HTR-8/SVneo (cell line): ENCODE data around the gene DDC.

Source experiments
- DNase-seq: peaks from one replicate; pipeline ENCODE4 v3.0.0; 2011; ENCODE audit warnings: low spot score, mixed read lengths; ENCODE audit not compliant: insufficient read length
- FAIRE-seq: peaks from 2 replicates; lab custom pipeline; 2011; peaks lifted over from hg19 to GRCh38; lab: Jason Lieb, UNC

Gene DDC, protein sequence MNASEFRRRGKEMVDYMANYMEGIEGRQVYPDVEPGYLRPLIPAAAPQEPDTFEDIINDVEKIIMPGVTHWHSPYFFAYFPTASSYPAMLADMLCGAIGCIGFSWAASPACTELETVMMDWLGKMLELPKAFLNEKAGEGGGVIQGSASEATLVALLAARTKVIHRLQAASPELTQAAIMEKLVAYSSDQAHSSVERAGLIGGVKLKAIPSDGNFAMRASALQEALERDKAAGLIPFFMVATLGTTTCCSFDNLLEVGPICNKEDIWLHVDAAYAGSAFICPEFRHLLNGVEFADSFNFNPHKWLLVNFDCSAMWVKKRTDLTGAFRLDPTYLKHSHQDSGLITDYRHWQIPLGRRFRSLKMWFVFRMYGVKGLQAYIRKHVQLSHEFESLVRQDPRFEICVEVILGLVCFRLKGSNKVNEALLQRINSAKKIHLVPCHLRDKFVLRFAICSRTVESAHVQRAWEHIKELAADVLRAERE

GRCh38 chr7:50564640-50565558 is at the start of gene DDC:
DDC (minus strand) TSS chr7:50565405; CDS start chr7:50544085, 21,320 bp downstream.
- no peak for DNase-seq
- FAIRE-seq, result no peak

- DNase-seq, result no peak
These were observed 48.3 kb upstream of the DDC start for GRCh38 chr7:50613473-50613872.

DNA sequence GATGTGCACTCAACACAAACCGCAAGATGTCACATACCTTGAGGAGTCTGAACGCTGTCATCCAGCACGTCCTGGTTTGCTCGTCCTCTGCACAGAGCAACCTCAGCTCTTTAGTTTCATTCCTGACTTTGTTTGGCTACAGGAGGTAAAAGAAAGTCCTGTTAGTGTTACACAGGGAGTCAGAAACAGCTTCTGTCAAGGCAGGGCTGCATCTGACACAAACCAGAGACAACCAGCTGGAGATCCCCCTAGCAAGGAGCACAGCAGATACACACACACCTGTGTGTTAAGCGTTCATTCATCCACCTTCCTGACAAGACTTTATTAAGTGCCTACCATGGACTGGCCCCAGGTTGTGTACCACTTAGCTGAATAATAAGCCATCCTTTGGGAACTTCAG is 47.5 kb upstream of the DDC start:
- no peak for DNase-seq
- FAIRE-seq, result no peak

More at GRCh38 chr7:50613473-50613872, 48.3 kb upstream of the DDC start:
- no peak for FAIRE-seq

DNA sequence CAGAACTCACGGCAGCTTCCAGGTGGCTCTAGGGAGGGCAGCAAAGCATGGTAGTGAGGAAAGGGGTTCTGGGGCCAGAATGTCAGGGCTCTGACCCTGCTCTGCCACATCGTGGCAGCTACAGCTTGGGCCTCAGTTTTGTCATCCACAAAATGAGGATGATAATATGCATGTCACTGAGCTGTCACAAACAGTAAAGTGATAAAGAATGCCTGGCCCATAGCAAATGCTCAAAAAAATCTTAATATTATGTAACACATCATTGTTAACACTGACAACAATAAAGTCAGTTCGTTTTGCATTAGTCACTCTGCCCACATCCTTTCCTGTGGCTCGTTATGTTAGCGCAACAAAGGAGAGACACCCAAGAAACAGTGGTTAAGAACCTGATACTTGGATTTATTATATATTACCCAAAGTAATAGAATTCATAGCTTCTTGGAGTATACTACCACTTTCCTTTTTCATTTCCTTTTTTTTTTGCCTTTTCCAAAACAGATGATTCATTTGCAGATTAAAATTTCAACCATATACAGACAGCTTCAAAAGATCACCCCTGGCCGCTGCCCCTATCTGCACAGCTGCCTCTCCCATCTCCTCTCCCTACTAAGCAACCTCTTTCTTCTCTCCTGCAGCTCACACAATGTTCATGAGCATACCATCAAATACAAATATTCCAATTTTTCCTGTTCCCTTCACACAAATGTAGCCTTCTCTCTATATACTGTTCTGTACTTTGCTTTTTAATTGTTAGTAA is 45.5 kb upstream of the DDC start:
- DNase-seq (no peak), FAIRE-seq (no peak)

DNA sequence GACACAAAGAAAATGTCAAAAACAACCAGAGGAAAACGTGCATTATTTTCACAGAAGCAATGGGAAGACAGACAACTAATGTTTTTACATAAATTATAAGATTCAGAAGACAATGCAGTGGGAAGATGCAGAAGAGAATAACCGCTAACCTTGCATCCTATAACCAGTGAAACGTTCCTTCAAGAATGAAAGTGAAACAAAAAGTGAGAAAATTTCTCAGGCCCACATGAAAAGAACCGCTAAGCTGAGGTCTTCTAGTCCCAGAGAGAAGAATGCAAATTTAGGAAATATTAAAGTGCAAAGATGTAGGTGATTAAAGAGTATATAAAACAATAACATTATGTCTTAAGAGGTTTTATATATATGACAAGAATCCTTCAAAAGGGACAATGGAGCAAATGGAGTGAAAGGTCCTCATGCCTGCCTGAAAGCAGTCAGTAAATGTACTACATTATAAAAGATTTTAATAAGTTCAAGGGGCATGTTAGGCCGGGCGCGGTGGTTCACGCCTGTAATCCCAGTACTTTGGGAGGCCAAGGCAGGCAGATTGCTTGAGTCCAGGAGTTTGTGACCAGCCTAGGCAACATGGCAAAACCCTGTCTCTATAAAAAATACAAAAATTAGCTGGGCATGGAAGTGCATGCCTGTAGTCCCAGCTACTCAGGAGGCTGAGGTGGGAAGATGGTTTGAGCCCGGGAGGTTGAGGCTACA is 43.1 kb upstream of the DDC start:
- FAIRE-seq, result no peak

DNA sequence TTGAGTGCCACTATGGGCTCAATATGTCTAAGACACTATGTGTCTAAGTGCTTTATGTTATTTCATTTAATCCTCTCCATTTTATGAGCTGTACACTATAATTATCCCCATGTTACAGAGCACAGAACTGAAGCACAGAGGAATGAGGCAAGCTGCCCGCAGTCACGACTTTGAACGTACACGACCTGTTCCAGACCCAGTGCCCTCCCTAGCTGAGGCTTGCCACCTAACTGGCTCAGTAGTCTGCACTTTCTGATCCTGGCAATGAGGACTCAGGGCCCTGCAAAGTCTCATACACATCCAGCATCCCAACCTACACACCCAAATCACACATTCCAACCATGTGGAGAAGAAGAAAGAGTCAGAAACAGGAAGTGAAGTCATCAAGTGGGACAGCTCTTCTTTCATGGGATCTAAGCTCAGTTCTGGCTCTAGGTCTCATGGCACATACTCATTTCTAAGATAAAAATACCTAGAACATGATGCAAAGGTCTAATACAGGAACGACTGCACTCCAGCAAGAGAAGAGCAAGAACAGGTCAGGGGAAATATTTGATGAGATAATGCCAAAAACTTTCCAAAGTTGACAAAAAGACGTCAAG is 42.4 kb upstream of the DDC start:
- FAIRE-seq (no peak), DNase-seq (no peak)

More for the DNA sequence above, 43.1 kb upstream of the DDC start:
- DNase-seq, result no peak

DNA sequence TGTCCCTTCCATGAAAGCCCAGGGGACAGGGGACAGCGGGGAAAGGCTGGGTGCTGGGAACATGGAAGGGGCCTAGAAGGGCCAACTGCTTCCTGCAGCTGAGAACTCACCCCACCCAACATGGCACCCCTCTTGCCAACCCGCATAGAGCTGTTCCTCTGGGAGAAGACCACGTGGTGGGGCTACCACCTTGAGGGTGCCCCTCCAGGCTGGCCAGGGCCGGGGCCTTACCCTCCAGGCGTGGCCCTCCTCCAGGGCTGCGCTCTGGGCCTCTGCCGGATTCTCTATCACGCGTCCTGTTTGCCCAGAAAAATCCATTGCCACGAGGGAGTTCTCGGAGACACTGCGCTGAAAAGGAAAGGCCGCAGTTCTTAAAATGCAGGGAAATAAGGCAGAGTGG is 39.9 kb upstream of the DDC start:
- DNase-seq (no peak), FAIRE-seq (no peak)

DNA sequence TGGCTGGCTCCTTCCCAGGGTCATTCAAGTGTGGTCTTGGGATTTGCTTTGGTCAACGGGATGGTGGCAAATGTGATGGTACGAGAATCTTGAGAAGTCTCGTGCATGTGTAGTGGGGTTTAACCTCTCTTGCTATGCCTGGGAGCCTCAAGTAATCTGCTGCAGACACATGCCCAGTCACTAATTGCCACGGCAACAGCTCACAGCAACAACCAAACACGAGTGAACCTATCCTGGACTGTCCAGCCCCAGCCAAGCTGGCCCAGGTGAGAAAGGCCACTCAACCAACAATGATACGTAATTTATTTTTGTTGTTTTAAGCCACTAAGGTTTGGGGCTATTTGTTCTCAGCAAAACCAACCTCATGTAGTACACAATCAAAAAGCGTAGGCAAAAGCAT is 38.1 kb upstream of the DDC start:
- no peak for DNase-seq
- no peak for FAIRE-seq

DNA sequence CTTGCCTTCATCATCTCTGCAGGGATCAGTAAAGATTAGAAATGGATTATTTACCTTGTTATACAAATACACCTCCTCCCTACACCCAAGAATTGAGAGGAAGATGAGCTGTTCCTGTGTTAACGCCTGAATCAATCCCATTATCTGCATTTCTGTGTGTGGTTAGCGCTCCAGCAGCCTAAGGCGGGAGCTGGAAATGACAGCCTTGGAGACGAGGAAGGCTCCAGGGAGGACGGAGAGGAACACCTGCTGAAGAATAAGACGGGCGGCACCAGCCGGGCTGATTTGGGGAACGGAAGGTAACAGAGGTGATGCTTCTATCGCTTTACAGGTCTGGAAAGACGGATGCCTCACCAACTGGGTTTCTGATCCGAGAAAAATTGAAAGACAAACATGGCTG is 34.2 kb upstream of the DDC start:
- DNase-seq, result no peak
- FAIRE-seq, result no peak

DNA sequence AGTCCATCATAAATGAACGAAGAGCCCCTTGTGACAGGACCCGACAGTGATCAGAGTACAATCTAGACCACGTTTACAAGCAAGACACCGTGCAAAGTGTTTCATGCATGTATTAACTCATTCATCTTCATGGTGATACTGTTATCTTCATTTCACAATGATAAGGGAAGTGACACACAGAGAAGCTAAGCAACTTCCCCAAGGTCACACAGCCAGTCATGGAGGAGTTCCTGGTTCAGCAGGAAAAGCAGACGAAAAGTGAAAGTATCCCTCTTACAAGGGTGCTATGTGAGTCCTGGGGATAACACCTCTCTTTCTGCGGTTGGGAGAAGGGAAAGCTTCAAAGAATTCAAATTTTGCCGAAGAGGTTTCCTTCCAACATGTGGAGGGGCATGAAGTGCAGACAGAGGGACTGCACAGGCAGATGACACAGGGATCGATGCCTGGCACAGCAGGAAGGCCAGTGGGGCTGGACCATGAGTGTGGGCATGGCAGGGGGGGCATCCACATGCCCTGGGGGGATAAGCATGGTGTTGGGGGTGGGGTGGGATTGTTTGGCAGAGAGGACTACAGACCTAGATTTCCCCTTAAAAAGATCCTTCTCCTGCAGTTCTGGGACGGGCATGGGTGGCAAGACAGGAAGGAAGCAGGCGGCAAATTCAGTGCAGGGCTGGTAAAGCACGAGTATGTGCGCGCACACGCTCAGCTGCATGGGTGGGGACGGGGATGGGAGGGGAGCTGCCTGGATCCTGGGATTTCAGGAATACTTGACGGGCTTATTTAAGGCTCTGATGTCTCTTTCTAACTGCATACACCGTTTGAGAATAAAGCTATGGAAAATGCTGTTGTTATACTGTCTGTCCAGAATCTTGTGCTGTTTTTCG is 33.5 kb upstream of the DDC start:
- DNase-seq (no peak), FAIRE-seq (no peak)

- no peak for FAIRE-seq
- no peak for DNase-seq
These were observed 31.3 kb upstream of the DDC start for GRCh38 chr7:50596484-50596883.

DNA sequence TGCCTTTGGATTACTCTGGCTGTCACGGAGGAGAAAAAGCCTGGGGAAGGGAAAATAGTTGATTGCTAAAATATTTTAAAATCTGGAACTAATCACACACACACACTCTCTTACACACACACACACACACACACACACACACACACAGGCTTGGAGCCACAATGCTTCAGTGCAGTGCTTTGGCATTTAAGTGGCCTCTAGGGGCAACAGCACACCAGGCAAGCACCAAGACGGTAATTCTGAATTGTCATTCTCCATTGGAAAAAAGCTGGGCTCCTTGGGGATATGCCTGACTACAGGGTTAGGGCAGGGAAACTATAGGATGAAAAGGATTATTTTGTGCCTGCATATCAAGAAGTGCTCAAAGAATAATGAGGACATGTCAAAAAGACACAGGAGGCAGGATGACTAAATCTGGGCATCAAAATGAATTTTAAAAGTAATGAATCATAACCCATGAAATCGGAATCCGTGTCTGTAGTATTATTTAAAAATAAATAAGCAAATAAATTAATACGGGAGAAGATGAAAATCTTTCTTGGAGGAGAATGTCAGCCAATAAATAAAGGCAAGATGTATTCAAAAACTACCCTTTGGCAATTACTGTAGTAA is 30.4 kb upstream of the DDC start:
- no peak for FAIRE-seq
- no peak for DNase-seq

GRCh38 chr7:50594734-50595485 is 29.7 kb upstream of the DDC start:
- FAIRE-seq, result no peak
- no peak for DNase-seq

GRCh38 chr7:50594136-50594535 is 28.9 kb upstream of the DDC start:
- DNase-seq (no peak), FAIRE-seq (no peak)

GRCh38 chr7:50592940-50593339 is 27.7 kb upstream of the DDC start:
- DNase-seq (no peak), FAIRE-seq (no peak)

DNA sequence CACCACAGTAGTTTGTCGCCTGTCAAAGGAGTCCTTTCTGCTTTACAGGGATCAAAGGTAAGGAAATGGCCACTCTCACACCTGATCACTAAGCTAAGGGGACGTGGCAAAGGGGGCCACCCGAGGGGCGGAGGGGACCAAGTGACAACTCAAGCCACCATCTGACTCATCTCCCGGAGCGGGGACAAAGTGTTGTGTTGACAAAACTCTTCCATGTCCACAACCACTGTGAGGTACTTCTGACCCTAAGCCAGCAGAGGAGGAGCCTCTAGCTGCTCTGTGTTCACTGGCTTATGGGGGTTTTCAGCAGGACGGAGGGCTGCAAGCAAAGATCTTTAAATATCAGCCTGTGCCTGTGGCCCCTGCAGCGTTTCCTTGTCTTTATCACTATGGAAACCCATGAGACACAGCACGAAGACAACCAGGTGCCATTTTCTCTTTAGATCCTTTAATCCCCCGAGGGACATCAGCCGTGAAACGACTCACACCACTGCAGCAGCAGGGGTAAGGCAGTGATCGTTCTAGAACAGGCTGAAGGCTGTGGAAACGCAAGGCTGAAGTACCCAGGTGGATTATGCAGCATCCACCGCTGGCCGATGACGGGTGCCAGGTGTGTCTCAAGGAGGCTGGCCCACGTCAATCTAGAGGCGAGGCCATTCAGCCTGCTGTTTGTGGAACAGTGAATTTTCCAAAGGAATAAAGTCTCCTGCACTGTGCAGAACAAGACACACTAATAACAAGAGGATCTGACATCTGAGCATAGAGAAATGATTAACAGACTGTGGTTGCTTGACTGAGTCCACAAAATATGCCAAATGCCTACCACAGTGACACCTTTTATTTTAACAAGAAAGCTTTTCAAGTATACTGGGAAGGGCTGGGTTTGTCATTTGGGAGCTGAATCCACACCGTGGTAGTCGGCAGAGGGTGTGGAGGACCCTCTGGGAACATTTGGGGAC is 26.6 kb upstream of the DDC start:
- FAIRE-seq (no peak), DNase-seq (no peak)
